ENCODE measurements around the gene CDK11A.
"Not testable (repeated sequence)": the region's sequence is repeated elsewhere in the genome, so short reads cannot be mapped to it uniquely, and the experiment has no call there.

CDK11A gene

GRCh38 chr1:1683104-1683905, 40.9 kb downstream of the CDK11A start:
- DNase-seq: no peak

GRCh38 chr1:1680912-1681273, 43.3 kb downstream of the CDK11A start:
- DNase-seq: no peak

GRCh38 chr1:1680031-1680911, 43.9 kb downstream of the CDK11A start:
- no peak for DNase-seq

- DNase-seq: peak; percentile 8
Measured at GRCh38 chr1:1678581-1679380, 45.4 kb downstream of the CDK11A start.

- DNase-seq: no peak
Measured at GRCh38 chr1:1677718-1678580, 46.2 kb downstream of the CDK11A start.

GRCh38 chr1:1676087-1676486, 48.1 kb downstream of the CDK11A start:
- not testable (repeated sequence) for DNase-seq

GRCh38 chr1:1675218-1675617, 48.9 kb downstream of the CDK11A start:
- DNase-seq: not testable (repeated sequence)

GRCh38 chr1:1674806-1675205, 49.4 kb downstream of the CDK11A start:
- DNase-seq: not testable (repeated sequence)

- DNase-seq: no peak
Measured at GRCh38 chr1:1672181-1672965, 51.8 kb downstream of the CDK11A start.

- DNase-seq: no peak
Measured at GRCh38 chr1:1671365-1672119, 52.6 kb downstream of the CDK11A start.

- no peak for DNase-seq
Measured at GRCh38 chr1:1670866-1671265, 53.3 kb downstream of the CDK11A start.

GRCh38 chr1:1669468-1670440, 54.4 kb downstream of the CDK11A start:
- DNase-seq: no peak

GRCh38 chr1:1666526-1666925, 57.6 kb downstream of the CDK11A start:
- DNase-seq: no peak

- DNase-seq: no peak
Measured at GRCh38 chr1:1665815-1666251, 58.3 kb downstream of the CDK11A start.

- no peak for DNase-seq
Measured at GRCh38 chr1:1664941-1665814, 59.0 kb downstream of the CDK11A start.

GRCh38 chr1:1664318-1664717, 59.8 kb downstream of the CDK11A start:
- DNase-seq: not testable (repeated sequence)

- not testable (repeated sequence) for DNase-seq
Measured at GRCh38 chr1:1662830-1663560, 61.2 kb downstream of the CDK11A start.
